ENCODE data around the gene PPP2CA. TPM values are rescaled to one million over a fixed set of nuclear protein-coding genes. Genes with fewer than 3 reads are reported as not detected.

Gene PPP2CA
- total and polyA plus RNA-seq, 2 of the 13 experiments (the other 11 are each of a cell fraction or from before 2014, with no cell fraction given), result 82.4 to 171 TPM

GRCh38 chr5:134226441-134227192 lies 744 bp upstream of the PPP2CA start (continued):
- TF ChIP-seq ZSCAN22 (CRISPR knock-in tag; IDR thresholded peaks at IDR 0.05) (no peak), PHF20 (CRISPR knock-in tag; IDR thresholded peaks at IDR 0.05) (peak; percentile 48), ZNF354B (CRISPR knock-in tag; IDR thresholded peaks at IDR 0.05) (no peak)

GRCh38 chr5:134224888-134225779 lies 739 bp downstream of the PPP2CA start:
- in situ Hi-C loops (cut with HindIII; ENCODE audit: extremely low pct_ligation_motif_present, low pct_unique_long_range_greater_than_20kb) (loop anchor here (5.0 kb wide), 2 partner anchors 48 to 62 kb away; partner anchors contain the start of gene SKP1), intact Hi-C loops (cut with micrococcal nuclease; ENCODE audit: unreplicated experiment) (loop anchor here (5.0 kb wide), 1 partner anchor 48 kb away; the partner anchor contains the start of gene SKP1)
- Histone ChIP-seq H3K27me3 (ENCODE audit: control insufficient read depth in 1 of 2, insufficient read depth in 2 of 2, low read length in 2 of 2) (no peaks in the 10 kb centered on the region; a peak in 1 of 5 replicates), H3K27ac (ENCODE audit: extremely low read length, insufficient read depth, low read length) (peak overlapping the region; percentile 97), H3K4me2 (ENCODE audit: low read depth, low read length) (peak overlapping the region; percentile 86), H4K20me1 (ENCODE audit: insufficient read depth, low read length) (peaks cover 49% of the 10 kb centered on the region), H3K4me1 (ENCODE audit: insufficient read depth, low read length) (peaks cover 57% of the 10 kb centered on the region), H3K4me3 (replicated peaks in 1 of 3; ENCODE audit: insufficient read depth in 1 of 3, low read depth in 2 of 3, low read length in 3 of 3) (peak overlapping the region; percentile 88 to 98 (median 93)), H3K9me3 (ENCODE audit: low read length) (no peaks in the 10 kb centered on the region), H2AFZ (ENCODE audit: low read length) (no peak overlapping the region), H3K9ac (ENCODE audit: insufficient read depth, low read depth, low read length) (peak overlapping the region; percentile 99), H3K36me3 (replicated peaks in 1 of 2; ENCODE audit: control insufficient read depth in 1 of 2, insufficient read depth in 2 of 2, low read length in 2 of 2) (peaks cover 0 to 9% of the 10 kb centered on the region in 2 experiments; a peak in 1 of 5 replicates), H3K79me2 (ENCODE audit: insufficient read depth, low read length) (peaks cover 56% of the 10 kb centered on the region)
- TSS peak; percentile 49 for BruUV-seq (replicated peaks)
- CTCF ChIA-PET (ENCODE audit: low intra/inter-chr PET ratio, low total read pairs), result interaction anchor here (1.7 kb wide), 1 partner anchor 64 kb away, joined by 9 read pairs; no protein-coding TSS in a partner anchor
- WGBS (ENCODE audit: low lambda C conversion rate), result 2% methylated on average over 9 of the region's 49 CpGs
- POLR2A ChIA-PET, result interaction anchor here (0.8 to 3.3 kb wide), 20 partner anchors 8 to 241 kb away, joined by 3 to 59 read pairs (median 5); partner anchors contain the start of genes CDKN2AIPNL and SKP1
- DNase-seq (ENCODE audit: low spot score) (peak; percentile 65), ATAC-seq (peak; percentile 67), FAIRE-seq (no peak)
- TF ChIP-seq ZNF83 (CRISPR knock-in tag; IDR thresholded peaks at IDR 0.05; ENCODE audit: borderline replicate concordance) (no peak), MTF1 (CRISPR knock-in tag; IDR thresholded peaks at IDR 0.05) (no peak), ZNF160 (CRISPR knock-in tag; IDR thresholded peaks at IDR 0.05) (no peak), ZNF749 (CRISPR knock-in tag; IDR thresholded peaks at IDR 0.05; ENCODE audit: borderline replicate concordance) (peak; percentile 61; the same call in 1 of the 2 replicates), ZNF225 (CRISPR knock-in tag; IDR thresholded peaks at IDR 0.05) (no peak), SP1 (IDR thresholded peaks at IDR 0.05) (no peak), SP1 (CRISPR knock-in tag; IDR thresholded peaks at IDR 0.05) (no peak), AGO2 (optimal IDR thresholded peaks at IDR 0.05; ENCODE audit: low read depth, low read length) (no peak), ZNF101 (CRISPR knock-in tag; IDR thresholded peaks at IDR 0.05; ENCODE audit: borderline replicate concordance, low read depth) (no peak), HIVEP1 (CRISPR knock-in tag; IDR thresholded peaks at IDR 0.05) (peak; percentile 56; the same call in 1 of the 2 replicates), KDM6A (CRISPR knock-in tag; IDR thresholded peaks at IDR 0.05; ENCODE audit: low read depth) (no peak), THAP11 (CRISPR knock-in tag; IDR thresholded peaks at IDR 0.05) (0 out of 2 replicates have a peak, but pooled peaks have one; percentile 8), ZNF343 (CRISPR knock-in tag; IDR thresholded peaks at IDR 0.05) (no peak), LCORL (IDR thresholded peaks at IDR 0.05) (no peak), LCORL (CRISPR knock-in tag; IDR thresholded peaks at IDR 0.05) (peak; percentile 33; the same call in 1 of the 2 replicates), DNMT3B (CRISPR knock-in tag; conservative IDR thresholded peaks at IDR 0.05) (no peak), RFX3 (CRISPR knock-in tag; IDR thresholded peaks at IDR 0.05) (no peak)
- TF ChIP-seq, protein P1, sequence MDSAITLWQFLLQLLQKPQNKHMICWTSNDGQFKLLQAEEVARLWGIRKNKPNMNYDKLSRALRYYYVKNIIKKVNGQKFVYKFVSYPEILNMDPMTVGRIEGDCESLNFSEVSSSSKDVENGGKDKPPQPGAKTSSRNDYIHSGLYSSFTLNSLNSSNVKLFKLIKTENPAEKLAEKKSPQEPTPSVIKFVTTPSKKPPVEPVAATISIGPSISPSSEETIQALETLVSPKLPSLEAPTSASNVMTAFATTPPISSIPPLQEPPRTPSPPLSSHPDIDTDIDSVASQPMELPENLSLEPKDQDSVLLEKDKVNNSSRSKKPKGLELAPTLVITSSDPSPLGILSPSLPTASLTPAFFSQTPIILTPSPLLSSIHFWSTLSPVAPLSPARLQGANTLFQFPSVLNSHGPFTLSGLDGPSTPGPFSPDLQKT (CRISPR knock-in tag; IDR thresholded peaks at IDR 0.05; ENCODE audit: borderline replicate concordance), result no peak

Measured in HepG2 (cell line).